Measurements from ENCODE around the gene KRTAP24-1.

- no peak for TF ChIP-seq CTCF (IDR thresholded peaks at IDR 0.05; ENCODE audit: low read length)
- no peak for TF ChIP-seq EZH2 (IDR thresholded peaks at IDR 0.05; ENCODE audit: borderline replicate concordance, low read length)
Observed at GRCh38 chr21:30232011-30232410, 50.7 kb downstream of the KRTAP24-1 start.

Measured in OCI-LY1 (cell line).